GM19438 (cell line): ENCODE measurements around the gene SRMS.
"Not testable (repeated sequence)": the region's sequence is repeated elsewhere in the genome, so short reads cannot be mapped to it uniquely, and the experiment has no call there.

ENCODE experiments used
- ATAC-seq: cut with Tn5 transposase; IDR thresholded peaks from one replicate; pipeline ENCODE4 v1.9.1; 2021; ENCODE audit warnings: low read depth; ENCODE audit not compliant: unreplicated experiment

SRMS gene

DNA sequence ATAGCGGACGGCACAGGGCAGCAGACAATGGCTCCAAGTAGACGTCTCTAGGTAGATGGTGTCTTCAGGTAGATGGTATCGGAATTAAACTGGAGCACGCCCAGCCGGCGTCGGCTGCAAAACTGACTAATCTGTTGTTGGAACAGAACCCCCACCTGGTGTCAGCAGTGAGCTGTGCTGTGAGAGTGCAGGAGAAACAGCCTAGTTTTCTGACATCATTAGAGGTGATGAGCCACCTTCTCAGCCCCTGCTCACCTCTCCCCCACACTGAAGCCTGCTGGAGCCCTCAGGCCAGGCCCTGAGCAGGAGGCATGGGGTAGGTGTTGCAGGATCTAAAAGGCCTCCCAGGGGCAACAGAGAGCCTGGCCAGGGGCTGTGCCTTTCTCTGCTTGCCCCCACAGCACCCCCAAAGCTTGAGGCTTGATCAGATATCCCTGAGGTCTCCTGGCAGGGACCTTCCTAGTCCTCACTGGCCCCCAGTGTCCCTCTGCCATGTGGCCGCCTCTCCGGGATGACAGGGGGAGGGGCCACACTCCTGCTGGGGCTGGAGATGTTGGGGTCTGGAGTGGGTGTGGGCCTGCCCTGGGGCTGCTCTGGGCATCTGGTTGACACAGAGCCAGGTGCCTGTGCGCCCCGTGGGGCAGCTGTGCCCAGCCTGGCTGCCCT lies 33.4 kb upstream of the SRMS start:
- no peak for ATAC-seq

DNA sequence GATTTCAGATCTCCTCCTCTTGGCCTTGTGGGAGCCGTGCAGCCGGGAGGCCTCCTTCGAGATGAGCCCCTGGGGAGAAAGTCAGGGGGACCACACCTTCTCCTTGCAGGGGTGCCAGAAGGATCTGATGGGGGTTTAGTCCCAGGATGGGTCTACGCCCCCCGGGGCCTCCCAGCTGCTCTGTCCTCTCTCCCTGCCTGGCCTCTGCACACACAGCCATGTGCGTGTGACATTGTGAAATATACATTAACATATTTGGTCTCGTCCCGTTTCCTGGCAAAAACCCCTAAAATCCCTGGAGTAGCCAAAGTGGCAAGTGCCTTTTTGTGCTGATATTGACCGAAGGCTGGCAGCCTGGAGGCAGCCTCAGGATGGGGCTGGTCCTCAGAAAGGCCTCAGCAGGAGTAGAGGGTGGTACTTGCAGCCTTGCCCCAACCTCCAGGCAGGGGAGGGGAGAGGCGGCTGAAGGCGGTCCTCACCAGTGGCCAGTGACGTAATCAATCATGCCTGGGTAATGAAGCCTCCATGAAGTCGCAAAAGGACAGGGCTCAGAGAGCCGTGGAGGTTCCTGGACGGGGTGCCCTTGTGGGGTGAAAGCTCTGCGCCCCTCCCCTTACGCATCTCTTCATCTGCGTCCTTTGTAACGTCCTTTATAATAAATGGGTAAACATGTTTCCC lies 31.6 kb upstream of the SRMS start:
- ATAC-seq = no peak

GRCh38 chr20:63578224-63579016 lies 30.9 kb upstream of the SRMS start:
- ATAC-seq = no peak

GRCh38 chr20:63577317-63577894 lies 29.9 kb upstream of the SRMS start:
- no peak for ATAC-seq

DNA sequence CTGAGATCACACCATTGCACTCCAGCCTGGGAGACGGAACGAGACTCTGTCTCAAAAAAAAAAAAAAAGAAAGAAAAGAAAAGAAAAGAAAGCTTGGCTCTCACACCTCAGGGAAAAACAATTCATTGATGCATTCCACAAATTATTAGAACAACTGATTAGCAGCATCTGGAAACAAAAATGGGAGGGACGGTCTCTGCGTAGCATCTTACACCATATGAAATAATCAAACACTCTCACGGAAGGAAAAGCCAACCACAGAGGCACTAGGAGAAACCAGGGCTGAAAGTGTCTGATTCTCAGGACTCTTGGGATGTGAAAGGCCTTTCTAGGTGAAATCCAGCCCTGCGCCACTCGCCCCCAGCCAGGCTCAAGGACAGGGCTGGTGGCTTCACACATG lies 28.8 kb upstream of the SRMS start:
- ATAC-seq = no peak

DNA sequence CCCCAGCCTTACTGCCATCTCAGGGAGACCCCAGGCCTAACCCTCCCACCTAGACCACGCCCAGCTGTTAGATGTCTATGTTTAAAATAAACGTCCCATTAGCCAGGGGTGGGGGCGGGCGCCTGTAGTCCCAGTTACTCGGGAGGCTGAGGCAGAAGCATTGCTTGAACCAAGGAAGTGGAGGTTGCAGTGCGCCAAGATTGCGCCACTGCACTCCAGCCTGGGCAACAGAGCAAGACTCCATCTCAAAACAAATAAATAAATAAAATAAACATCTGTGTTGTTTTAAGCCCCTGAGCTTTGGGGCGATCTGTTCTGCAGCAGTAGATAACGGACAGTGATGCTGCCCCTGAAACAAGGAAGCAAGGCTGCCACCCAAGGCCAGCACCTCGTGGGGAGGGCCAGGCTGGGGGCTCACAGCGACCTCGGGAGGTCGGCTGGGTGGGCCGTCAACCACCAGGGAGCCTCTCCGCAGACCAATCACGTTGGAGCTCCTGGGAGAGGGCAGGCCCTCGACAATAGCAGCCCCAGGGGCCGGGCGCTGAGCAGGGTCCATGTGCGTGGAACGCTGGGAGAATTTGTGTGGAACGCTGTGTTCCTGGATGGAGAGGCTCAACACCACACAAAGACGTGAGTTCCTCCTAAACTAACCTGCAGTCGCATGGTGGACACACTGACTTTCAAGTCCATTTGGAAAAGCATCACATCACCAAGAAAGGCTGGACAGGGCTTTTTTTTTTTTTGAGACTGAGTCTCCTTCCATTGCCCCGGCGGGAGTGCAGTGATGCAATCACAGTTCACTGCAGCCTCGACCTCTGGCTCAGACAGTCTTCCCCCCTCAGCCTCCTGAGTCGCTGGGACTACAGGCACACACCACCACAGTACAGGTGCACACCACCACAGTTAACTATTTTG lies 27.5 kb upstream of the SRMS start:
- ATAC-seq = no peak

DNA sequence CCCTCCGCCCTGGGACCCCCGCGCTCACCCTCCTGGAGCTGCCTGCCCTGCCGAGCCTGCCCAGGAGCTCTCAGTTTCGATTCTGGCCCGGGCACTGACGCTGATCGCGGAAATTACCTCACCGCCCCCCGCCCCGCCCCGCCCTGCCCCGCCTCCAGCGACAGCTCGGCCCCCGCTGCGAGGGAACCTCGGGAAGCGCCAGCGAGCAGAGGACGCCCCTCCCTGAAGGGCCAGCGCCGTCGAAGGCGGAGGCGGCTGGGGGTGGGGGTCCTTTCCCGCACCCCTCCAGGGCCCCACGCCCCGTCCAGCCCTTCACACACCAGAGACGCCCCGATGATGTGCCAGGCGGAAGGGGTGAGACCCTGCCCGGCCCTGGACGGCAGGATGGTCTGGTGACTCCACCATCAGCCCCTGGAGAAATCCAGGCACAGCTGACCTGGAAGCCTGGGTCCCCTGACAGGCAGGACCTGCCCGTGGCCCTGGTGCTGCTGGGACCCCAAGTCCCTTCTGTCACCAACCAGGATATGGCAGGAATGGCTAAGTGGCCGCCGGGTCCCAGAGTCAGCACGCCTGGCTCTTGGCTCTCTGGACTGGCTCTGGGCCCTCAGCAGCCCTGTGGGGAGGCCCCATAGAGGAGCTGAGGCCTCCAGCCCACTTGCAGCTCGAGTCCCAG lies 26.7 kb upstream of the SRMS start, which contains the start of gene HELZ2:
Gene HELZ2, minus strand, starts transcription at position 84 of the 673 bp plus-strand sequence. CDS start 1,854 bp downstream, outside the sequence.
- ATAC-seq = no peak

- no peak for ATAC-seq
Observed at GRCh38 chr20:63573647-63574131, 26.1 kb upstream of the SRMS start.

- no peak for ATAC-seq
Observed at GRCh38 chr20:63572788-63573646, 25.5 kb upstream of the SRMS start.

DNA sequence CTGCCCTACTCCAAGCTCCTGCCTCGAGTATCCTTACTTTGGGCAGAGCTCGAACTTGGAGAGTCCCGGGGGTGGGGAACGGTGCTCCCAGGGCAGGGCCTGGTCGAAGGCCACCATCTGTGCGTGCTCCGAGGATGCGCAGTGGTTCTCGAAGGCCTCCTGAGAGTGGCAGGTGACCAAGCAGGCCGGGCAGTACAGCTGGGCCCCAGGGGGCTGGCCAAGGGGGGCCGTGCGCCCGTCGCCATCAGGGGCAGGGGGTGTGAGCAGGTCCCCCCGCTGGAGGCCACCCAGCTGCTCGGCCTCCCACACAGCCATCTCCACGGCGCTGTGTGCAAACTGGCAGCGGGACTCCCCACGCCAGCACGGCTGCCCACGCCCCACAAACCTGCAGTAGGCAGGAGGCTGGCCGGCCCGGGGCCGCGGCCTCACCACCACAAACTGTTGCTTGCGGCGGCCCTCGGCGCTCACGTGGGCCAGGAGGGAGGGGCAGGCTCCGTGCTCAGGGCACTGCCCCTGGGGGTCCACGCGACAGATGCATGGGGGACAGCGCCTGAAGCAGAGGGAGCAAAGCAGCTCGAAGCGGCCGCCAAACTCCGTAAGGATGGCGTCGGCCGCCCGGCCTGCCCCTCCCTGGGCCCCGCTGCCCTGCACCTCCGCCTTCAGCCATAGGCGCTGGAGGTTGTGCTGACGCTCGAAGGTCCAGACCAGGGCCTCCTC lies 24.7 kb upstream of the SRMS start:
- ATAC-seq = no peak

DNA sequence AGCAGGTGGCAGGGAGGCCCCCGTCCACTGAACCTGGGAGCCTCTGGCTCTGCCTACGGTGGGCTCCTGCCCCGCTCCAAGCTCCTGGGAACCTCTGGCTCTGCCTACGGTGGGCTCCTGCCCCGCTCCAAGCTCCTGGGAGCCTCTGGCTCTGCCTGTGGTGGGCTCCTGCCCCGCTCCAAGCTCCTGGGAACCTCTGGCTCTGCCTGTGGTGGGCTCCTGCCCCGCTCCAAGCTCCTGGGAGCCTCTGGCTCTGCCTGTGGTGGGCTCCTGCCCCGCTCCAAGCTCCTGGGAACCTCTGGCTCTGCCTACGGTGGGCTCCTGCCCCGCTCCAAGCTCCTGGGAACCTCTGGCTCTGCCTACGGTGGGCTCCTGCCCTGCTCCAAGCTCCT lies 23.5 kb upstream of the SRMS start:
- ATAC-seq = not testable (repeated sequence)

- no peak for ATAC-seq
Observed at GRCh38 chr20:63570281-63571086, 22.9 kb upstream of the SRMS start.

- ATAC-seq = no peak
Observed at GRCh38 chr20:63568986-63569949, 21.7 kb upstream of the SRMS start.

GRCh38 chr20:63568170-63568981 lies 20.8 kb upstream of the SRMS start:
- ATAC-seq = peak; percentile 33
